NCI-H2029 (cell line): ENCODE results near the gene CALHM6.
"Not testable (repeated sequence)": the region's sequence is repeated elsewhere in the genome, so short reads cannot be mapped to it uniquely, and the experiment has no call there.

Source experiments
- DNase-seq: peaks from one replicate; lab custom pipeline; 2025; lab: John Stamatoyannopoulos, UW

Gene CALHM6

DNA sequence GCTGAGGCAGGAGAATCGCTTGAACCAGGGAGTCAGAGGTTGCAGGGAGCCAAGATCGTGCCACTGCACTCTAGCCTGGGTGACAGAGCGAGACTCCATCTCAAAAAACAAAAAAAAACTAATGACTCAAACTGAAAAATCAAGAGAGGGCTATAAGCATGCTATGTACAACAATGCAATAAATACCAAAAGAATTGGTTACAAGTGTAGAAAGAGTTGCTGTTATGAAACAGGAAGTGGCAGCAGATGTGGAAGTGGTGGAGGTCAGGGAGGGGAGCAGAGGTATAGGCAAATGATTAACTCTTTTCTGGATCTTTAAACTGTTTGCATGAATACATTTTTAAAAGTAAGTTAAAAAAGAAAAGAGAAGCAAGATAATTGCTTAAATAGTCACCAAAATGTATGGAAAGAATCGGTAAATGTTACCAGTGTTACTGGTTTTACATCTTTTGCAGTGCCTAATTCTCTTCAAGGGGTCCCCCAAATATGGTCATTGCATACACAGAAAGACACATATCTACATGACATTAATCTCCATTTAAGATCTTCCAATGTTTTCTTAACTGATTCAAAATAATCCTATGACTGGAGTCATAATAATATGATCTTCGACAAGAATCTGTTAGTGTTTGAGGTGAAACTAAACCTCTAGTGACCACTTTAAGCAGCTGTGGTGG, 15.0 kb downstream of the CALHM6 start:
- DNase-seq = no peak

GRCh38 chr6:116482780-116483179, 21.6 kb downstream of the CALHM6 start:
- DNase-seq = no peak

- peak; percentile 73 for DNase-seq
Measured at GRCh38 chr6:116483616-116484015, 22.4 kb downstream of the CALHM6 start.

- no peak for DNase-seq
Measured at GRCh38 chr6:116485559-116486184, 24.5 kb downstream of the CALHM6 start.

GRCh38 chr6:116491610-116492330, 30.6 kb downstream of the CALHM6 start:
- DNase-seq = no peak

- no peak for DNase-seq
Measured at GRCh38 chr6:116492331-116493067, 31.3 kb downstream of the CALHM6 start.

GRCh38 chr6:116495161-116495560, 34.0 kb downstream of the CALHM6 start:
- DNase-seq = not testable (repeated sequence)

DNA sequence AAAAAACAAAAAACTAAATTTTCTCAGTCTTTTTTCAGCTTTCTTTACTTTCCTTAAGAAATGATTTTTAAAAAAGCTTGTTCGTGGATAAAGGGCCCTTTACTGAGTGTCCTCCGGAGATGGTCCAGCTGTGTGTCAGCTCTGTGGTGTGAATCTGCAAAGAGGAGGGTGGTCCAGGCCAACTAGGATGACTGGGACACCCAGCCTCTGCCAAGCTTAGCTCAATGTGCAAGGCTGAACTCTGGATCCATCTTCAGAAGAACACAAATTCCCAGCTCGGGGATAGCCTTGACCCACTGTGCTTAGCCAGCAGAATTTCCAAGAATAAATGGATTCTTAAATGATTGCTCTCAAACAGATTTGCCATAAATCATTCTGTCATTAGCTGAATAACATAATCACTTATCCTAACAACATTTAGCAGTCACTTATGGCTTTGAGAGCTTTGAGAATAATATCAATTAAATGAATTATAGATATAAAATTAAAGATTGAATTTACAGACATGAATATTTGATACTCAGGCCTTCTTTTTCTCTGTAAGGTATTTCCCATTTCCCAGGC, 36.0 kb downstream of the CALHM6 start:
- DNase-seq = no peak

DNA sequence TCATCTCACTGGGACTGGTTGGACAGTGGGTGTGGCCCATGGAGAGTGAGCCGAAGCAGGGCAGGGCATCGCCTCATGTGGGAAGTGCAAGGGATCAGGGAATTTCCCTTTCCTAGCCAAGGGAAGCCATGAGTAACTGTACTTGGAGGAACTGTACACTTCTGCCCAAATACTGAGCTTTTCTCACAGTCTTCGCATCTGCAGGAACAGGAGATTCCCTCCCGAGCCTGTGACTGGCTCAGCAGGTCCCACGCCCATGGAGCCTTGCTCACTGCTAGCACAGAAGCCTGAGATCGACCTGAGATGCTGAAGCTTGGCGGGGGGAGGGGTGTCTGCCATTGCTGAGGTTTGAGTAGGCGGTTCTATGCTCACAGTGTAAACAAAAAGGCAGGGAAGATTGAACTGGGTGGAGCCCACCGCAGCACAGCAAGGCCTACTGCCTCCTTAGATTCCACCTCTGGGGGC, 39.8 kb downstream of the CALHM6 start:
- DNase-seq = no peak

DNA sequence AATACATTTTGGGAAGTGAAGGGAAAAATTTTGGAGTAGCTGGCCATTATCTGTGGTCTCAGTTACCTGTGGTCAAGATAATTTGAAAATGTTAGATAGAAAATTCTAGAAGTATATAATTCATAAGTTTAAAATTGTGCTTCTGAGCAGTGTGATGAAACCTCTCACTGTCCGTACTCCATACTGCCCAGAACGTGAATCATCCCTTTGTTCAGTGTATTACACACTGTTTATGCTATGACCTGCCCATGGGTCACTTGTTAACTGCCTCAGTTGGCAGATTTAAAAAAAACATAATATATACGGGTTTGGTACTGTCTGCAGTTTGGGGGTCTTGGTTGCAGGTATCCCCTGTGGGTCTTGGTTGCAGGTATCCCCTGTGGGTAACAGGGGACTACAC, 46.1 kb downstream of the CALHM6 start:
- DNase-seq = no peak

- DNase-seq = no peak
Measured at GRCh38 chr6:116508527-116508926, 47.4 kb downstream of the CALHM6 start.

GRCh38 chr6:116511424-116512110, 50.4 kb downstream of the CALHM6 start, which contains the start of gene CALHM5:
CALHM5 (plus strand) TSS chr6:116511639; CDS start chr6:116511697, 58 bp downstream.
- DNase-seq = no peak

DNA sequence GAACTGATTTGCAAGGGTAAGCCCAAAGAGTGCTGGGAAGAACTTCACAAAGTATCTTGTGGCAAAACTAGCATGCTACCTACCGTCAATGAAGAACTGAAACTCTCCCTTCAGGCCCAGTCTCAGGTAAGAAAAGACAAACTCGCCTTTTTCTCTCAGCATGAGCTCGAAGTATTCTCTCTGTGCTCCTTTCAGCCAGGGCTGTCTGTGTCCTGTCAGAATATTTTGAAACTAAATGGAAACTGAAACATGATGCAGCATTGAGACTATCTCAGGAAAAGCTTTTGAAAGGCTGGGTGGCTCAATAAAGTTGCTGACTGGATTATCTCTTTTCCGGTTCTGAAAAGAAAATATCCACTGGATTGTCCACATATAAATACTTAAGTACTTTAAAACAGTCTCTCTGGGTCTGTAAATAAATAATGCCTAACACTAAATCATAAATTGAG, 51.0 kb downstream of the CALHM6 start:
- DNase-seq = no peak

- no peak for DNase-seq
Measured at GRCh38 chr6:116512734-116513133, 51.6 kb downstream of the CALHM6 start.
